Epithelial cell of esophagus (primary cell): ENCODE results near the gene ITGA4.
A peak's percentile ranks its signal among the peaks of the same experiment; 100 is the strongest.

Source experiments
- DNase-seq: peaks from one replicate; pipeline ENCODE4 v3.0.0; 2010; ENCODE audit warnings: low read depth
- H3K4me3 ChIP-seq: 2 replicates; pipeline ENCODE4 v1.5.1; 2011; ENCODE audit warnings: mild to moderate bottlenecking, low read length, control low read depth
- TF ChIP-seq, protein P1 (sequence below): IDR thresholded peaks from 2 replicates; pipeline ENCODE4 v1.5.1; 2011; ENCODE audit warnings: low read depth, mild to moderate bottlenecking, low read length, control low read depth, inconsistent platforms; ENCODE audit not compliant: insufficient read depth; ENCODE audit errors: missing control alignments

Gene ITGA4

GRCh38 chr2:181570833-181571661 lies 113.9 kb downstream of the ITGA4 start:
- TF ChIP-seq, protein P1, sequence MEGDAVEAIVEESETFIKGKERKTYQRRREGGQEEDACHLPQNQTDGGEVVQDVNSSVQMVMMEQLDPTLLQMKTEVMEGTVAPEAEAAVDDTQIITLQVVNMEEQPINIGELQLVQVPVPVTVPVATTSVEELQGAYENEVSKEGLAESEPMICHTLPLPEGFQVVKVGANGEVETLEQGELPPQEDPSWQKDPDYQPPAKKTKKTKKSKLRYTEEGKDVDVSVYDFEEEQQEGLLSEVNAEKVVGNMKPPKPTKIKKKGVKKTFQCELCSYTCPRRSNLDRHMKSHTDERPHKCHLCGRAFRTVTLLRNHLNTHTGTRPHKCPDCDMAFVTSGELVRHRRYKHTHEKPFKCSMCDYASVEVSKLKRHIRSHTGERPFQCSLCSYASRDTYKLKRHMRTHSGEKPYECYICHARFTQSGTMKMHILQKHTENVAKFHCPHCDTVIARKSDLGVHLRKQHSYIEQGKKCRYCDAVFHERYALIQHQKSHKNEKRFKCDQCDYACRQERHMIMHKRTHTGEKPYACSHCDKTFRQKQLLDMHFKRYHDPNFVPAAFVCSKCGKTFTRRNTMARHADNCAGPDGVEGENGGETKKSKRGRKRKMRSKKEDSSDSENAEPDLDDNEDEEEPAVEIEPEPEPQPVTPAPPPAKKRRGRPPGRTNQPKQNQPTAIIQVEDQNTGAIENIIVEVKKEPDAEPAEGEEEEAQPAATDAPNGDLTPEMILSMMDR = peak; percentile 13
- no peak overlapping the region for H3K4me3 ChIP-seq
- no peak for DNase-seq

DNA sequence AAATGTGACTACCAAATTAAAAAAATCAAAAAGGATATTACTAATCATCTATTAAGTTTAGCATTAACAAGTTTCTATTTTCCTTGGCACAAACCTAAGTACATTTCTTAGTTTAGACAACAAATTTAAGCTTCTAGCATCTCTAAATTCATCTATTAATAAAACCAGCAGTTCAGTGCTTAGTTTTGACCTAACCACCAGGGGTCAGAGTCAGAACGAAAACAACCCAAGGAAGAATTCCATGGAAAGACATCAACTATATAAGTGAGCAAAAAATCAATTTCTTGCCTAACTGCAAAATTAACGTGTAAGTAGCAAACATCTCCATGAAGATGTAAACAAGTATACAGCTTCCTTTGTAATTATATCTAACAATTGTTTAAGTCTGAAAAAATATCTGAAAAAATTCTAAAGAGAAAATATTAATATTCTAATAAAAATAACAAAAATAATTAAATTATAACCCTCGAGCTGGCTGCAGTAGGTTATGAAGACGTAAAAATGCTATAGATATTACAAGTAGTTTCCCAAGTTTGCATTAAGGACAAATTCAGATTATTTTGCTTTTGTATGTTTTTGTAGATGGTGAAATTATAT lies 116.1 kb downstream of the ITGA4 start:
- DNase-seq = peak; percentile 43
- TF ChIP-seq, protein P1 = peak; percentile 58
- no peak overlapping the region for H3K4me3 ChIP-seq

GRCh38 chr2:181574321-181574720 lies 117.1 kb downstream of the ITGA4 start:
- no peak for DNase-seq
- TF ChIP-seq, protein P1 = no peak
- H3K4me3 ChIP-seq = no peak overlapping the region

- no peak overlapping the region for H3K4me3 ChIP-seq
- TF ChIP-seq, protein P1 = no peak
- DNase-seq = no peak
Observed at GRCh38 chr2:181575024-181575649, 118.0 kb downstream of the ITGA4 start.

DNA sequence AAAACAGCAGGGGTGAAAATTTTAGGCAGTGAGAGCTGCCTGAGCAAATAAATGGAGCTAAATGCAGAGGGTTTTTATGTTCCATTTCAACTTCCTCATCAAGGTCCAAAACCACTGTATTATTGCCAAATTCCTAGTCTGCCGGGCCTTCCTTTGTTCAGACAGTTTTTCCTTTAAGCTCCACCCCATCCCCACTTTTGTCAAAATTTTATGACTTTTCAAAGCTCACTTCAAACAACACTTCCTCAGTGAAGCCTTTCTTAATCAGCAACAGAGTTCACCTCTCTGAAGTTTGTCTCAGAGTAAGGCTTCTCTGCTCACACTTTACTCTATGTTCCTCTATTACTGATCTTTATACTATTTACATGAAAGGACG lies 118.5 kb downstream of the ITGA4 start:
- H3K4me3 ChIP-seq = no peak overlapping the region
- DNase-seq = no peak
- TF ChIP-seq, protein P1 = no peak

DNA sequence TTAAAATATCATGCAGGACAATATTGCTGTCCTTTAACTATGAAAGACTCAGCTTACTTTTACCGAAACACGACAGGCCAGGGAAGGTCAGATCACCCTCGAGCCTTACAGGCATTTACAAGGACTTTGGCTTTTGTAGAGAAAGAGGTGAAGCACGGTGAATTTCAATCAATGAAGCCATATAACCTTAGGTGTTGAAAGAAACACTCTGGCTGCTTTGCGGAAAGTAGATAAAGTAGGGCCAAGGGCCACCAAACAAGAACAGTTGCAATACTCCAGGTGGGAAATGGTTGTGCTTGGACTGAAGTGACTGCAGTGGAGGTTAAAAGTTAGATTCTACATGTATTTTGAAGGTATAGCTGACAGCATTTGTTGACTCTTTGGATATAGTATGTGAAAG lies 119.2 kb downstream of the ITGA4 start:
- TF ChIP-seq, protein P1 = no peak
- H3K4me3 ChIP-seq = no peak overlapping the region
- DNase-seq = no peak

- TF ChIP-seq, protein P1 = no peak
- DNase-seq = no peak
Observed at GRCh38 chr2:181578829-181579228, 121.6 kb downstream of the ITGA4 start.

More at GRCh38 chr2:181578829-181579228, 121.6 kb downstream of the ITGA4 start:
- no peak overlapping the region for H3K4me3 ChIP-seq
